AG10803 (cell line): ENCODE measurements around the gene LRRC28.
A peak's percentile ranks its signal among the peaks of the same experiment; 100 is the strongest.

ENCODE experiments used
- DNase-seq: peaks from one replicate; pipeline ENCODE4 v3.0.0; 2010; ENCODE audit warnings: low read depth
- H3K4me3 ChIP-seq: 2 replicates; pipeline ENCODE4 v1.5.1; 2011; ENCODE audit warnings: mild to moderate bottlenecking, low read length, control low read depth
- CTCF ChIP-seq: conservative IDR thresholded peaks from 2 replicates; pipeline ENCODE4 v1.5.1; 2011; ENCODE audit warnings: mild to moderate bottlenecking, low read length, control low read depth, inconsistent platforms

Gene LRRC28

DNA sequence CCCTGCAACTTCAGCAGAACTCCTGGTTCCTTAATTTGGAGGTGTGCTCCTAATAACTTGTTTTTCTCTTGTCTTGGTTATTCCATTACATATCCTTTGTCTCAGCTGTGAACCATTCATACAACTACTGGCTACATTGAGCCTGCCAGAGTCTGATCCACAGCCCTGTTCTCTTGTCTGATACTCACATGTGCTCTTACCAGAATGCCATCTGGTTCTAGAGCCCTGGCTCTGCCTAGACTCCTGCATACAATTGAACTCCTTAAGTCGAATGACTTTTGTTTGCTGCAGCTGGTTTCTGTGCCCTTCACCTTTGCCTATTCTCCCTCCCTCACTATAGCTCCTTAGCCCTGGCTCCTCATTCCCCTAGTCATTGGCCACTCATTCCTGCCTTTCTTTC, 85.5 kb downstream of the LRRC28 start:
- no peak for TF ChIP-seq CTCF
- DNase-seq: no peak

DNA sequence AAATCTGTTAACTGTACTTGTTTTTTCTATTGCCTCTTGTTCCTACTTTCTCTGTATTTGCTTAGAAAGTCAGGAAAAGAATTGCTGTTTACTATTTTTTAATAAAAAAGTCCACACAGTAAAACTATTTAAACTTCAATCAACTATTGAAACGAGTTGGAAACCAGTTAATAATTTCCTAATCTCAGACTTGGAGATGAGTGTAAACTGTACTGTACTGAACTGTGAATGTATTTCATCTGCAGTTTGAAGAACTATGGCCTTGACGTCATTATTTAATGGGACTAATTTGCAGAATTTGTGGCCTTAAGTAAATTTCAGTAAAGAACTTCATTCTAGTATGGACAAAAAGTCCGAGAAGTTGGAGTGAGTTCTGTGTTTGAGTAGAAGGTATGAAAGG, 89.1 kb downstream of the LRRC28 start:
- no peak for DNase-seq
- H3K4me3 ChIP-seq: no peak overlapping the region
- no peak for TF ChIP-seq CTCF

More for the DNA sequence above, 85.5 kb downstream of the LRRC28 start:
- no peak overlapping the region for H3K4me3 ChIP-seq

GRCh38 chr15:99341786-99342185, 90.5 kb downstream of the LRRC28 start:
- TF ChIP-seq CTCF: no peak
- H3K4me3 ChIP-seq: no peak overlapping the region
- peak; percentile 11 for DNase-seq

GRCh38 chr15:99343208-99343607, 91.9 kb downstream of the LRRC28 start:
- no peak for DNase-seq
- no peak for TF ChIP-seq CTCF
- H3K4me3 ChIP-seq: no peak overlapping the region

DNA sequence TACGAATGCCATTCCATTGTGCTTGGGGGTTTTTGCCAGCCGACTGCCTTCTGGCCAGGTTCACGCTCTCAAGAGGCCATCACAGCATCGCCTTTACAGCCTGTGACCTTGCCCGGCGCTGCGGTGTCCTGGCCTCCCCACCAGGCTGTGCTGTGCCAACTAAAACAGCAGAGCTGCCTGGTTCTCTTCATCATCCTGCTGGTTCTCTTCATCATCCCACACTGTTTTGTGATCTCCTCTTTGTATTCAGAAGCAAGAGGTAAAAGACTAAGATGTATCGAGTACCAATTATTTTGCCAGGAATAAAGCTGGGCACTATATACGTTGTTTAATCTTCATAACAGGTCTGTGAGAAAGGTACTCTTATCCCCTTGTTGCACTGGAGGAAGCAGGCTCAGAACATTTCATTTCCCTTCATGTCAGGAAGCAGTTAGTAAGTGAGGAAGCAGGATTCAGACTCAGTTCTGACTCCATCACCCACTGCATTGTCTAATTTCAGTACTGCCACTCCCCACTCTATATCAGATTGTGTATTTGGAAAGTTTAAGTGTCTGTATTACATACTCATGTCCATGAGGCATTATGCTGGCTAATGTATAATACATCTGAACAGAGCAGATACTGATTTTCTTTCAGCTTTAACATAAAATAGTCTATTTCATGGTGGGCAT, 92.7 kb downstream of the LRRC28 start:
- H3K4me3 ChIP-seq: no peak overlapping the region
- no peak for DNase-seq
- no peak for TF ChIP-seq CTCF

DNA sequence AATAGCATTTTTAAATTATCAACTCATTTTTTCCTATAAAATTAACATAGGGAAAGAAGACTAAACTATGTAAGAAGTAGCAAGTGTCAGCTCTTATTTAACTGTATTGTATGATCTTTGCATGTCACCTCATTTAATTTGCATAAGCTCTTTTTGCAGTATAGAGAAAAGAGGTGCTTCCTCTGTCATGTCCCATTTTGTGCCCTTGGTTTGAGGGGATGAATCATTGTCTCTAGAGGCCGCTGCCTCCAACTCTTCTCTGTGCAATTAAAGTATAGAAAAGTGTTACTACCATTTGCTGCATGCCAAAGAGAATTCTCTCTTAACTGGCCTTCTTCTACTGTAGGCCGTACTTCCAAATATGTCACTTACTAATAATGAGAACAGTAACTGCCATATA, 93.4 kb downstream of the LRRC28 start:
- TF ChIP-seq CTCF: no peak
- no peak for DNase-seq
- no peak overlapping the region for H3K4me3 ChIP-seq

- no peak overlapping the region for H3K4me3 ChIP-seq
- no peak for TF ChIP-seq CTCF
- DNase-seq: no peak
Measured at GRCh38 chr15:99345242-99345641, 94.0 kb downstream of the LRRC28 start.
